Breast epithelium (tissue), 4 donors: ENCODE results near the gene RCOR1. TPM values are rescaled to one million over a fixed set of nuclear protein-coding genes. Genes with fewer than 3 reads are reported as not detected.

Experiments
- DNase-seq, 2 donors: peaks; one replicate each; pipeline ENCODE4 v3.0.0-alpha.2; 2019; ENCODE audit warnings: low spot score in 2 of 2
- H3K27ac ChIP-seq, 2 donors: fragments of 200-600 bp; sonication (generic) in 1 of 2; one replicate each; pipeline ENCODE4 v1.5.1; 2016 to 2019; ENCODE audit warnings: mild to moderate bottlenecking in 1 of 2
- H3K27me3 ChIP-seq, 2 donors: fragments of 200-600 bp; sonication (generic) in 1 of 2; one replicate each; pipeline versions ENCODE4 v1.5.1 to v1.6.0; 2017 to 2019; ENCODE audit warnings: control low read depth in 1 of 2, mild to moderate bottlenecking in 1 of 2
- H3K36me3 ChIP-seq: fragments of 200-600 bp; one replicate; pipeline ENCODE4 v1.5.1; 2019
- H3K4me1 ChIP-seq, 2 donors: fragments of 200-600 bp; sonication (generic); one replicate each; pipeline ENCODE4 v1.5.1; 2016 to 2019; ENCODE audit warnings: control low read depth in 1 of 2
- H3K4me3 ChIP-seq, 3 donors: fragments of 200-600 bp; sonication (generic); 1 replicate in 2 of 3; 2 replicates in 1 of 3; pipeline ENCODE4 v1.5.1; 2016 to 2019; ENCODE audit warnings: mild to moderate bottlenecking in 3 of 3, moderate library complexity in 2 of 3
- H3K9me3 ChIP-seq, 2 donors: fragments of 200-600 bp; sonication (generic) in 1 of 2; one replicate each; pipeline ENCODE4 v1.5.1; 2016 to 2019; ENCODE audit warnings: control low read depth in 1 of 2
- POLR2A ChIP-seq: fragments of 450-650 bp; IDR thresholded peaks from one replicate; pipeline ENCODE4 v1.6.1; 2016; ENCODE audit warnings: antibody characterized with exemption, mild to moderate bottlenecking, moderate library complexity
- POLR2AphosphoS5 ChIP-seq, 3 donors: sonication (generic); formaldehyde crosslinking; IDR thresholded peaks; one replicate each; pipeline ENCODE4 v1.6.1; 2017; ENCODE audit warnings: antibody characterized with exemption in 3 of 3
- intact Hi-C: fragments of 100-400 bp; cut with DNase I; formaldehyde crosslinking; loops from one replicate; pipeline ENCODE4 v1.15.1; 2023; ENCODE audit warnings: low total_unique reads
- total RNA-seq, 3 donors: library from RNA; depleted of rRNA; stranded (reverse); fragments of >200 nt; gene quantifications; one replicate each; pipeline ENCODE4 v1.1.0, GENCODE V29; 2016
- TF ChIP-seq, protein P1 (sequence below), 3 donors: fragments of 450-650 bp; IDR thresholded peaks; one replicate each; pipeline ENCODE4 v1.5.1; 2016 to 2017; ENCODE audit warnings: antibody characterized with exemption in 3 of 3, mild to moderate bottlenecking in 3 of 3, moderate library complexity in 3 of 3

Gene RCOR1
- total RNA-seq: 10 to 100 TPM; 15.7 to 21.8 (median 20.3) TPM

DNA sequence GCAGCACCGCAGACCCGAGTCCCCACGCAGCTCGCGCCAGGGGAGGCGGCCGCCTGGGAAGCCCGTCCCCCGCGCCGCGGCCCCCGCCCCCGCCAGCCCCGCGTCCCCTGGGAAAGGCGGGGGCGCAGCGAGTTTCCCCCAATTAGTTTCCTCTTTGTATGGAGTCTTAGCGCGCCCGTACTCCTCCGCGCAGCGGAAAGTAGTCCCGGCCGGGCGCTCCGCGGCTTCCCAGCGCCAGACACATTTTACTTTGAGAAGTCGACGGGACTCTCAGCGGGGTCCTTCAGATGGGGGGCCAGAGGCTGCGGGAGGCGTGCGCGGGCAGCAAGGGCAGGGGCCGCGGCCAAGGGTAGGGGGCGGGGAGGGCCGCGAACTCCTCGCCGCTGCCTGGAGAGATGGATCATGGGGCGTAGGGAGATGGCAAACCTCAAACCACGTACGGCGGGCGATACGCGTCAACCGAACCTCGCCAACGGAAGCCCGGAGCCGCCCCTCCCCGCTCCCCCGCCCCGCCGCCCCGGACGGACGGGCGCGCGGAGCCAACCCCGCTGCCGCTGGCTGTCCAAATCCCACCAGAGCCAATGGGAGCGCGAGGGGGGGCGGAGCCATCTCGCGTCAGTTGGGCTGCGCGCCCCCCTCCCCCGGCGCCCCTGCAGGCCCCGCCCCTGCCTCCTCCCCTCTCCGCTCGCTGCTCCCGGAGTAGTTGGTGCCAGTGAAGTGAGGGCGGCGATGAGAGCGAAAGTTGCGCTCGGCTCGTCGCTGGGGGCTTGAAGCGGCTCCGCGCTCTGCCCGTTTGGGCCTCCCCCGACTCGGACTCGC lies at the start of gene RCOR1:
Gene RCOR1, plus strand, starts transcription at position 706 of the 819 bp plus-strand sequence. CDS start 238 bp downstream, outside the sequence.
- intact Hi-C loops: no loop called here

DNA sequence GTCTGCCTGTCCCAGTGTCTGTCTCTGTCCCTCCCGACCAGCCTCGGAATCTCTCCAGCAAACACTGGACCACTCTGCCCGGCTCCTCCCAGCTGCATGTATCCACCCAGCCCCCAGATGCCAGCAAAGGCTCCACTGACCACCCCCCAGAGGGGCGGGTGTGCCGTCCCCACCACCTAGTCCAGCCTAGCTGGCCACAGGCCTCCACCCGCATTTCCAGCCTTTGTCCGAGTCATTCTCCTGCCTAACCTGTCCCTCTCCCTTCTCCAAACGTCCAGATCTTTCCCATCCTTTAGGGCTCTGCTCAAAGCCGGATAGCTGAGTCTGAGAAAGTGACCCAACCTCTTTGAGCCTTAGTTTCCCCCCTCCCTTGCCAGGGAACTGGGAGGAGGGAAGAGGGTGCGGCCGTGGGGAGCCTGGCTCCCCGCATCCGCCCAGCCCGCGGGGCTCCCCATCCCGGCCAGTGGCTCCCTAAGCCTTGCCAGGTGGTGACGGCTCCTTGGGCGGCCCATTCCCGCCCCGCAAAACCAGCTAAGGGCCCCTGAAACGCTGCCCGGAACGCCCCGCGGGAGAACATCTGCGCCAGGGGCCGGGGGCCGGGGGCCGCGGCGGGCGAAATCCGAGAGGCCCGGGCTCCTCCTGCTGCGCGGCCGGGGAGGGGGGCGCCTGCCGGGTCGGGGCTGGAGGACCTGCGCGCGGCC lies 48.3 kb upstream of the RCOR1 start:
- H3K4me1 ChIP-seq: peaks cover 0 to 11% of the 10 kb centered on the region in 2 donors
- no peaks in the 10 kb centered on the region for H3K36me3 ChIP-seq
- peak overlapping the region in 2 of 3 donors; percentile 36 to 55 for H3K4me3 ChIP-seq
- TF ChIP-seq, protein P1, sequence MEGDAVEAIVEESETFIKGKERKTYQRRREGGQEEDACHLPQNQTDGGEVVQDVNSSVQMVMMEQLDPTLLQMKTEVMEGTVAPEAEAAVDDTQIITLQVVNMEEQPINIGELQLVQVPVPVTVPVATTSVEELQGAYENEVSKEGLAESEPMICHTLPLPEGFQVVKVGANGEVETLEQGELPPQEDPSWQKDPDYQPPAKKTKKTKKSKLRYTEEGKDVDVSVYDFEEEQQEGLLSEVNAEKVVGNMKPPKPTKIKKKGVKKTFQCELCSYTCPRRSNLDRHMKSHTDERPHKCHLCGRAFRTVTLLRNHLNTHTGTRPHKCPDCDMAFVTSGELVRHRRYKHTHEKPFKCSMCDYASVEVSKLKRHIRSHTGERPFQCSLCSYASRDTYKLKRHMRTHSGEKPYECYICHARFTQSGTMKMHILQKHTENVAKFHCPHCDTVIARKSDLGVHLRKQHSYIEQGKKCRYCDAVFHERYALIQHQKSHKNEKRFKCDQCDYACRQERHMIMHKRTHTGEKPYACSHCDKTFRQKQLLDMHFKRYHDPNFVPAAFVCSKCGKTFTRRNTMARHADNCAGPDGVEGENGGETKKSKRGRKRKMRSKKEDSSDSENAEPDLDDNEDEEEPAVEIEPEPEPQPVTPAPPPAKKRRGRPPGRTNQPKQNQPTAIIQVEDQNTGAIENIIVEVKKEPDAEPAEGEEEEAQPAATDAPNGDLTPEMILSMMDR (IDR thresholded peaks at IDR 0.05): no peak
- TF ChIP-seq POLR2AphosphoS5 (IDR thresholded peaks at IDR 0.05) (no peak), POLR2A (no peak)
- peaks cover 3 to 11% of the 10 kb centered on the region in 2 donors for H3K27me3 ChIP-seq
- intact Hi-C loops: no loop called here
- no peaks in the 10 kb centered on the region for H3K9me3 ChIP-seq
- no peak for DNase-seq
- no peak overlapping the region for H3K27ac ChIP-seq

More for the DNA sequence above, at the start of gene RCOR1:
- TF ChIP-seq POLR2AphosphoS5 (IDR thresholded peaks at IDR 0.05) (peak; percentile 11 to 90 (median 43)), POLR2A (no peak)
- Histone ChIP-seq H3K36me3 (no peaks in the 10 kb centered on the region), H3K27me3 (no peaks in the 10 kb centered on the region), H3K27ac (peak within 1 kb of the TSS; percentile 98 to 100), H3K4me3 (peak within 1 kb of the TSS; percentile 88 to 96 (median 95)), H3K9me3 (no peaks in the 10 kb centered on the region), H3K4me1 (peaks cover 3 to 9% of the 10 kb centered on the region in 2 donors)
- DNase-seq: peak; percentile 97

DNA sequence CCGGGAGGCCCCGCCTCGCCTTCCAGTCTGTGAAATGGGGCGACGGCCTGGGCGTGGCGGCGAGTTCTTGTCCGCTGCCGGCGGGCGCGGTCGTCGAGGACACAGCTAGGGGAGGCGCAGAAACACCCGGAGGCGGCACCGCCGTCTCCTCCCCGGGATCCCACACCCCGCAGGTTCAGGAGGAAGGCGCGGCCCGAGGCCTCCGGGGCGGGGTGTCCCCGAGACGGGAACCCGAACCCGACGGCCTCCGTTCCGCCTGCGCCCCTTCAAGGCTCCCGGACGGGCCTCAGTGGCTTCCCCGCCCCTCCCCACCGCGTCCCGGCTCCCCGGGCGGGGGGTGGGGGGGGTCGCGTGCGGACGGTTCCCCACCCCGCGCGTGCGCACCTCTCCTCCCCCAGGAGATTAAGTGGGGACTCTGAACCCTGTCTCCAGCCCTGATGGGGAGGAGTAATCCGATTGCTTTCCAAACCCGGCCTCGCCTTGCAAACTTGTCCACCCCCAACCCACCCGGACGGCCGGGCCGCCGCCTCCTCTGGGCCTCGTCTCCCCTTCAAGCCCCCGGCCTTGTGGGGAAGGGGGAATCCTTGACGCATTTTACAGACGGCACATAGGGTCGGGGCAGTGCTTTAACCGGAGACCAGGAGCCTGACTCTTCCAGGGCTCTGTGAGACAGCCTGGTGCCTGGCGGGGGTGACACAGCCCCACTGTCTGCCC lies 47.5 kb upstream of the RCOR1 start:
- Histone ChIP-seq H3K27me3 (peaks cover 3 to 11% of the 10 kb centered on the region in 2 donors), H3K36me3 (no peaks in the 10 kb centered on the region), H3K4me1 (peaks cover 0 to 8% of the 10 kb centered on the region in 2 donors), H3K9me3 (no peaks in the 10 kb centered on the region), H3K27ac (no peak overlapping the region), H3K4me3 (peak overlapping the region in 2 of 3 donors; percentile 36 to 55)
- TF ChIP-seq POLR2AphosphoS5 (IDR thresholded peaks at IDR 0.05) (no peak), POLR2A (no peak)
- TF ChIP-seq, protein P1 (IDR thresholded peaks at IDR 0.05): no peak
- intact Hi-C loops: no loop called here
- no peak for DNase-seq

DNA sequence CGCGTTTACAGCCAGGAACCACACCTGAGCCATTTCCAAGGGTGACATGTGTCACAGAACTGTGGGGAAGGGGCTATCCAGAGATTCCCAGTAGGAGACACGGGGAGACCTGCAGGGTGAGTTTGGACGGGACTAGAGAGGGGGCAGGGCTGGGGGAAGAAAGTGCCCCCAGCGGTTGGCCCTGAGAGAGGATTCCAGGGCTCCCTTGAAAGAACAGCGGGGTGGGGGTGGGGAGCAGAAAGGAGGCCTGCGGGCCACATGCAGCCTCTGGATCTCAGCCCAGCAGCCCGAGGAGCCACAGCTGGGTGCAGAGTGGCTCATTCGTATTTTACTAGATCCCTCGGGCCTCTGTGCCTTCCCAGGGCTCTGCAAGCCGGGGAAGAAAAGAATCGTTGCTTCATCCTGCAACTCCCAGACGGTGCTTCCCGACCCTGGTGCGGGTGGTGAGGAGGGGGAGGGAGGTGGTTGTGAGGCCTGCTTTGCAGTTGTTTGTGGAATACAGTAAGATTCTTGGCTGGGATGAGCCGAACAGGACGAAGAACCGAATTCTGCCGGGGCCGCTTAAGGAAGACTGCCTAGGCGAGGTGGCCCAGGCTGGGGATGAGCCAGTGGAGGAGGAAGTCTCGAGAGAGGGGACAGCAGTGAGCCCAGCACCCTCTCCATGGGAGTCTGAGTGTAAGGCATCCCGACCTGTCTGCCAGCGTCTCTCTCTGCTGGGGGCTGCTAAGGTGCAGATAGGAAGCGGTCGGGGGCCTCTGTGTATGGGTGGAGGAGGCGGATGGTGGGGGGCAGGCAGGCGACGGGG lies 46.8 kb upstream of the RCOR1 start:
- intact Hi-C loops: no loop called here
- Histone ChIP-seq H3K4me3 (peak overlapping the region in 2 of 3 donors; percentile 26 to 36), H3K27me3 (peaks cover 3 to 11% of the 10 kb centered on the region in 2 donors), H3K4me1 (peaks cover 0 to 4% of the 10 kb centered on the region in 2 donors), H3K27ac (peak overlapping the region in 1 of 2 donors; percentile 3), H3K9me3 (no peaks in the 10 kb centered on the region), H3K36me3 (no peaks in the 10 kb centered on the region)
- DNase-seq: no peak
- TF ChIP-seq, protein P1 (IDR thresholded peaks at IDR 0.05): no peak
- TF ChIP-seq POLR2A: no peak
